ENCODE measurements around the gene POLR2L.

DNA sequence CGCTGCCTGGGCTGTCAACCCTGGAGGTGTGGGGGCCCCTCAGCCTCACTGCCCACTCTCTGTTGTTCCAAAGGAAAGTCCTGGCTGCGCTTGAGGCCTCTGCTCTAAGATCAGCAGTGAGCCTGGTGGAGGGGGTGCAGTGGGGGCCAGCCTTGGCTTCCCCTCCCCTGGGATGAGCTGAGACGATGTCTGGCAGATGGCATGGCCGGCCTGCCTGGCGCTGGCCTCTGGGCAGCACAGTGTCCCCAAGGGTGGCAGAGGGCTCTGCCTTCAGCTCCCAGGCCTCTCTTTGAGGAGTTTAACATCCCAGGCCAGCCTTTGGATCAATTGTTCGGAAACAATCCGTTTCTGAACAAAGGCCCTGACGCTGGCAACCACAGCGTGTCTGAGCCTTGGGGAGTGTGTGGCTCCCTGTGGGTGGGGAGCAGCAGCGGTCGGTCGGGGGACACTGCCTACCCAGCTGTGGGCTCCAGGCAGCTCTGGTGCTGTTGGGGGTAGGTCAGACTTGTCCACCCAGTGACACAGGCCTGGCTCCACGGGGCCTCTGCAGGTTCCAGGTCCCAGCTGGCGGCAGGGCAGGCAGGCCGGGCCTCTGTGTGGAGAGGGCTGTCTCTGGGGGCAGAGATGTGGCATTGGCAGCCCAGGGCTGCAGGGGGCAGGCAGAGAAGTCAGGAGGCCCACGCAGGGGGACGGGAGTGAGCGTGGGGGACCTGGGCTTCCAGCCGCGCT lies 12.4 kb upstream of the POLR2L start:
- TF ChIP-seq, protein P1, sequence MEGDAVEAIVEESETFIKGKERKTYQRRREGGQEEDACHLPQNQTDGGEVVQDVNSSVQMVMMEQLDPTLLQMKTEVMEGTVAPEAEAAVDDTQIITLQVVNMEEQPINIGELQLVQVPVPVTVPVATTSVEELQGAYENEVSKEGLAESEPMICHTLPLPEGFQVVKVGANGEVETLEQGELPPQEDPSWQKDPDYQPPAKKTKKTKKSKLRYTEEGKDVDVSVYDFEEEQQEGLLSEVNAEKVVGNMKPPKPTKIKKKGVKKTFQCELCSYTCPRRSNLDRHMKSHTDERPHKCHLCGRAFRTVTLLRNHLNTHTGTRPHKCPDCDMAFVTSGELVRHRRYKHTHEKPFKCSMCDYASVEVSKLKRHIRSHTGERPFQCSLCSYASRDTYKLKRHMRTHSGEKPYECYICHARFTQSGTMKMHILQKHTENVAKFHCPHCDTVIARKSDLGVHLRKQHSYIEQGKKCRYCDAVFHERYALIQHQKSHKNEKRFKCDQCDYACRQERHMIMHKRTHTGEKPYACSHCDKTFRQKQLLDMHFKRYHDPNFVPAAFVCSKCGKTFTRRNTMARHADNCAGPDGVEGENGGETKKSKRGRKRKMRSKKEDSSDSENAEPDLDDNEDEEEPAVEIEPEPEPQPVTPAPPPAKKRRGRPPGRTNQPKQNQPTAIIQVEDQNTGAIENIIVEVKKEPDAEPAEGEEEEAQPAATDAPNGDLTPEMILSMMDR (IDR thresholded peaks at IDR 0.05 in 8 of 11, conservative IDR thresholded peaks at IDR 0.05 in 3 of 11): no peak
- TF ChIP-seq POLR2A (IDR thresholded peaks at IDR 0.05) (no peak), POLR2AphosphoS5 (IDR thresholded peaks at IDR 0.05) (no peak)

All from spleen (tissue), 7 donors.